ENCODE measurements around the gene HSPA12B. TPM values are rescaled to one million over a fixed set of nuclear protein-coding genes. Genes with fewer than 3 reads are reported as not detected.

HSPA12B gene
- polyA plus RNA-seq, 1 of the 3 experiments (the other 2 are of a cell fraction) = 0.46 TPM

- no peaks in the 10 kb centered on the region for H4K20me1 ChIP-seq (ENCODE audit: insufficient read depth)
- H3K4me1 ChIP-seq (ENCODE audit: control insufficient read depth in 1 of 2, insufficient read depth in 2 of 2, low read depth in 1 of 2, low read length in 1 of 2) = no peaks in the 10 kb centered on the region
- no peak overlapping the region for H3K4me2 ChIP-seq
- no peak overlapping the region for H3K9ac ChIP-seq
- ChIA-PET CTCF (interaction anchor here (1.0 to 5.8 kb wide), 3 partner anchors 8 to 26 kb away, joined by 6 to 55 read pairs (median 9); no protein-coding TSS in a partner anchor), POLR2A (no interaction called here)
- WGBS (ENCODE audit: low lambda C conversion rate) = 76% methylated on average over 11 of the region's 11 CpGs
- H3F3A ChIP-seq (replicated peaks; ENCODE audit: insufficient read depth) = no peaks in the 10 kb centered on the region
- no peaks in the 10 kb centered on the region for H3K9me3 ChIP-seq
- DNase-seq = peak; percentile 12
- no peaks in the 10 kb centered on the region for H3K36me3 ChIP-seq (replicated peaks in 1 of 2; ENCODE audit: control insufficient read depth in 1 of 2, insufficient read depth in 2 of 2, low read length in 1 of 2)
- H3K27me3 ChIP-seq (ENCODE audit: insufficient read depth) = no peaks in the 10 kb centered on the region
- H3K27ac ChIP-seq (ENCODE audit: low read depth in 2 of 2, low read length in 1 of 2) = no peak overlapping the region
- no peak for TF ChIP-seq ELF1 (IDR thresholded peaks at IDR 0.05)
- no peak for TF ChIP-seq MXI1 (IDR thresholded peaks at IDR 0.05; ENCODE audit: low read depth, low read length)
- no peak for TF ChIP-seq NRF1 (IDR thresholded peaks at IDR 0.05; ENCODE audit: low read depth, low read length)
- TF ChIP-seq ZBTB33 (IDR thresholded peaks at IDR 0.05; ENCODE audit: borderline replicate concordance, low read depth) = no peak
- TF ChIP-seq IRF3 (IDR thresholded peaks at IDR 0.05; ENCODE audit: low read depth, low read length) = no peak
- TF ChIP-seq TCF12 (IDR thresholded peaks at IDR 0.05) = no peak
- no peak overlapping the region for H3K4me3 ChIP-seq (ENCODE audit: low read depth in 2 of 2, low read length in 1 of 2)
- H3K79me2 ChIP-seq (ENCODE audit: insufficient read depth) = no peaks in the 10 kb centered on the region
- no peak overlapping the region for H2AFZ ChIP-seq (ENCODE audit: low read depth)
- no peaks in the 10 kb centered on the region for H3K9me2 ChIP-seq
Measured at GRCh38 chr20:3702611-3703391, 29.7 kb upstream of the HSPA12B start.

- Histone ChIP-seq H3K36me3 (replicated peaks in 1 of 2; ENCODE audit: control insufficient read depth in 1 of 2, insufficient read depth in 2 of 2, low read length in 1 of 2) (no peaks in the 10 kb centered on the region), H3K27me3 (ENCODE audit: insufficient read depth) (no peaks in the 10 kb centered on the region), H3K27ac (ENCODE audit: low read depth in 2 of 2, low read length in 1 of 2) (no peak overlapping the region), H3K79me2 (ENCODE audit: insufficient read depth) (no peaks in the 10 kb centered on the region), H2AFZ (ENCODE audit: low read depth) (no peak overlapping the region), H3F3A (replicated peaks; ENCODE audit: insufficient read depth) (no peaks in the 10 kb centered on the region), H4K20me1 (ENCODE audit: insufficient read depth) (no peaks in the 10 kb centered on the region), H3K9me3 (no peaks in the 10 kb centered on the region), H3K4me1 (ENCODE audit: control insufficient read depth in 1 of 2, insufficient read depth in 2 of 2, low read depth in 1 of 2, low read length in 1 of 2) (no peaks in the 10 kb centered on the region), H3K4me3 (ENCODE audit: low read depth in 2 of 2, low read length in 1 of 2) (no peak overlapping the region), H3K9ac (no peak overlapping the region), H3K4me2 (no peak overlapping the region), H3K9me2 (no peaks in the 10 kb centered on the region)
- 61% methylated on average over 5 of the region's 5 CpGs for WGBS (ENCODE audit: low lambda C conversion rate)
- POLR2A ChIA-PET = no interaction called here
- CTCF ChIA-PET = interaction anchor here (0.8 to 5.8 kb wide), 6 partner anchors 9 to 141 kb away, joined by 3 to 55 read pairs (median 5); partner anchors contain the start of gene SIGLEC1
- peak; percentile 19 for DNase-seq
- TF ChIP-seq ZBTB33 (IDR thresholded peaks at IDR 0.05; ENCODE audit: borderline replicate concordance, low read depth) = no peak
- peak; percentile 45 for TF ChIP-seq USF1 (IDR thresholded peaks at IDR 0.05; ENCODE audit: borderline replicate concordance, low read depth)
Measured at GRCh38 chr20:3704087-3704486, 28.4 kb upstream of the HSPA12B start.
